Natural killer cell (primary cell): ENCODE data around the gene DOK3. TPM values are rescaled to one million over a fixed set of nuclear protein-coding genes. Genes with fewer than 3 reads are reported as not detected.
"Not testable (repeated sequence)": the region's sequence is repeated elsewhere in the genome, so short reads cannot be mapped to it uniquely, and the experiment has no call there.

Source experiments
- ATAC-seq, 3 donors: fragments of 150-1000 bp in 2 of 3; fragments of 200-7000 bp in 1 of 3; cut with Tn5 transposase; 1 replicate in 1 of 3; 2 replicates in 2 of 3; pipeline ENCODE4 v1.10.0; 2021; ENCODE audit warnings: mild to moderate bottlenecking in 2 of 3, moderate library complexity in 2 of 3
- DNase-seq, 2 donors: peaks; one replicate each; pipeline versions ENCODE4 v3.0.0 to v3.0.0-alpha.2; 2013 to 2021; ENCODE audit warnings: mixed read lengths in 1 of 2
- H3K27ac ChIP-seq: one replicate; pipeline ENCODE4 v1.5.1; 2013; ENCODE audit warnings: mild to moderate bottlenecking, low read length
- H3K27me3 ChIP-seq: one replicate; pipeline ENCODE4 v1.6.1; 2013; ENCODE audit warnings: low read length; ENCODE audit not compliant: control insufficient read depth, insufficient read depth
- H3K36me3 ChIP-seq: one replicate; pipeline ENCODE4 v1.6.1; 2013; ENCODE audit warnings: low read length; ENCODE audit not compliant: control insufficient read depth, insufficient read depth
- H3K4me1 ChIP-seq: one replicate; pipeline ENCODE4 v1.6.1; 2013; ENCODE audit warnings: low read length; ENCODE audit not compliant: control insufficient read depth, insufficient read depth
- H3K4me3 ChIP-seq: one replicate; pipeline ENCODE4 v1.5.1; 2013; ENCODE audit warnings: low read length
- H3K9me3 ChIP-seq: one replicate; pipeline ENCODE4 v1.6.1; 2013; ENCODE audit warnings: low read length; ENCODE audit not compliant: control insufficient read depth, insufficient read depth
- H3K27ac Mint-ChIP-seq, 2 donors: one replicate each; pipeline ENCODE4 v1.8.0; 2022; ENCODE audit warnings: mild to moderate bottlenecking in 2 of 2, mixed read lengths in 2 of 2, moderate library complexity in 1 of 2
- H3K27me3 Mint-ChIP-seq, 2 donors: one replicate each; pipeline ENCODE4 v1.8.0; 2022; ENCODE audit warnings: low read depth in 2 of 2, mixed read lengths in 2 of 2
- H3K36me3 Mint-ChIP-seq: one replicate; pipeline ENCODE4 v1.8.0; 2022; ENCODE audit warnings: mixed read lengths
- H3K4me1 Mint-ChIP-seq, 2 donors: one replicate each; pipeline ENCODE4 v1.8.0; 2022; ENCODE audit warnings: mixed read lengths in 2 of 2
- H3K4me3 Mint-ChIP-seq: one replicate; pipeline ENCODE4 v1.8.0; 2022; ENCODE audit warnings: mild to moderate bottlenecking, moderate library complexity, mixed read lengths
- H3K9me3 Mint-ChIP-seq, 2 donors: one replicate each; pipeline ENCODE4 v1.8.0; 2022; ENCODE audit warnings: mixed read lengths in 2 of 2
- CTCF ChIP-seq: fragments of 200-600 bp; IDR thresholded peaks from one replicate; pipeline ENCODE4 v1.8.0; 2022; ENCODE audit warnings: antibody characterized with exemption
- WGBS: methylation state at CpG from one replicate; pipeline ENCODE4 v1.1.7; 2013; ENCODE audit warnings: missing lambda C conversion rate; ENCODE audit not compliant: insufficient coverage; 5-methylcytosine and 5-hydroxymethylcytosine counted together
- intact Hi-C: fragments of 100-400 bp; cut with micrococcal nuclease; formaldehyde crosslinking; loops from one replicate; pipeline ENCODE4 v1.14.2; 2022
- total RNA-seq, 4 donors: library from RNA; stranded (reverse); fragments of 120-200 nt in 1 of 4; gene quantifications; one replicate each; pipeline versions ENCODE4 v1.2.3 to v1.2.4, GENCODE V29; 2013 to 2022

The DOK3 gene
- total RNA-seq, 3 donors from 2014 or later (not counting 1 experiment from before 2014, with no cell fraction given) = 3.5 to 19.8 (median 9.1) TPM

DNA sequence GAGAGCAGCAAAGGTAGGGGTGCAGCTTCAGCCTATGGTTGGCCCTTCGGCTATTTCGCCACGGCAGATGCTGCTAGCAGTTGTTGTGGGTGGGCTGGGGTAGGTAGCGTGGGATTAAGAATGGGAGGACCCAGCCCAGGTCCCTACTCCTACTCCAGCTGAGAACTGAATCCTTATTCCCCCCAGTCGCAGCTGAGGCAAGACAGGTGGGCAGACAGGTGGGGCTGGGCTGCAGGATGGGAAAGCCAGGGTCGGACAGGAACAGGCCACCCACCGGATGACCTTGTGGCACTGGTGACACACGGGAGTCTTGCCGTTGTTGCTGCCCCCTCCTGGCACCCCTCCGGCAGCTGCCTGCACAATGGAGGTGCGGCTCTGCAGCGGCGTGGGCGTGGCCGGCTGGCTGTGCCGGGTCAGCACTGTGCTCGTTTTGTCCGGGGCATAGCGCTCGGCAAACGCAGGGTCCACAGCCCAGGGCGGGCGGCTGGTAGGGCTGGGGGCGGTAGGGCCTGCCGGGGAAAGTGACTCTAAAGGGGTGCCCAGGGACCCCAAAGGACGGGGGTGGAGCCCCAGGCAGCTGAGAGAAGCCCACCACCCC lies 20.4 kb downstream of the DOK3 start:
- Histone ChIP-seq H3K9me3 (no peaks in the 10 kb centered on the region), H3K36me3 (no peaks in the 10 kb centered on the region), H3K4me1 (peaks cover 15% of the 10 kb centered on the region), H3K27ac (no peak overlapping the region), H3K4me3 (no peak overlapping the region), H3K27me3 (no peaks in the 10 kb centered on the region)
- 92% methylated on average over 25 of the region's 26 CpGs for WGBS
- Mint-ChIP-seq H3K4me1 (peaks cover 0 to 16% of the 10 kb centered on the region in 2 donors), H3K27ac (no peak overlapping the region), H3K36me3 (no peaks in the 10 kb centered on the region), H3K27me3 (peaks cover 0 to 4% of the 10 kb centered on the region in 2 donors), H3K4me3 (no peak overlapping the region), H3K9me3 (no peaks in the 10 kb centered on the region)
- ATAC-seq = no peak
- TF ChIP-seq CTCF = no peak
- intact Hi-C loops = no loop called here
- DNase-seq = no peak

- DNase-seq = no peak
- Mint-ChIP-seq H3K27me3 (peaks cover 0 to 4% of the 10 kb centered on the region in 2 donors), H3K4me1 (peaks cover 0 to 9% of the 10 kb centered on the region in 2 donors), H3K9me3 (no peaks in the 10 kb centered on the region), H3K4me3 (no peak overlapping the region), H3K36me3 (no peaks in the 10 kb centered on the region), H3K27ac (no peak overlapping the region)
- no peak for TF ChIP-seq CTCF
- Histone ChIP-seq H3K27me3 (no peaks in the 10 kb centered on the region), H3K4me1 (peaks cover 2% of the 10 kb centered on the region), H3K27ac (no peak overlapping the region), H3K4me3 (no peak overlapping the region), H3K36me3 (no peaks in the 10 kb centered on the region), H3K9me3 (no peaks in the 10 kb centered on the region)
- ATAC-seq = no peak
- intact Hi-C loops = no loop called here
- WGBS = 94% methylated on average over 15 of the region's 15 CpGs
Measured at GRCh38 chr5:177487975-177488374, 21.7 kb downstream of the DOK3 start.

- Mint-ChIP-seq H3K4me3 (no peak overlapping the region), H3K4me1 (peaks cover 0 to 5% of the 10 kb centered on the region in 2 donors), H3K27me3 (peaks cover 0 to 4% of the 10 kb centered on the region in 2 donors), H3K36me3 (no peaks in the 10 kb centered on the region), H3K9me3 (no peaks in the 10 kb centered on the region), H3K27ac (no peak overlapping the region)
- Histone ChIP-seq H3K4me3 (no peak overlapping the region), H3K9me3 (no peaks in the 10 kb centered on the region), H3K27ac (no peak overlapping the region), H3K4me1 (no peaks in the 10 kb centered on the region), H3K36me3 (no peaks in the 10 kb centered on the region), H3K27me3 (no peaks in the 10 kb centered on the region)
- no peak for TF ChIP-seq CTCF
- WGBS = 91% methylated on average over 8 of the region's 8 CpGs
- no peak for ATAC-seq
- intact Hi-C loops = no loop called here
- DNase-seq = no peak
Measured at GRCh38 chr5:177487144-177487543, 22.5 kb downstream of the DOK3 start.

GRCh38 chr5:177486256-177486655 lies 23.4 kb downstream of the DOK3 start:
- peaks cover 0 to 4% of the 10 kb centered on the region in 2 donors for H3K27me3 Mint-ChIP-seq
- H3K9me3 ChIP-seq = no peaks in the 10 kb centered on the region
- DNase-seq (no peak), ATAC-seq (no peak)
- no peak overlapping the region for H3K4me3 ChIP-seq
- no peaks in the 10 kb centered on the region for H3K4me1 ChIP-seq
- H3K4me1 Mint-ChIP-seq = peaks cover 0 to 5% of the 10 kb centered on the region in 2 donors
- no peak overlapping the region for H3K27ac Mint-ChIP-seq
- H3K27ac ChIP-seq = no peak overlapping the region
- intact Hi-C loops = no loop called here
- no peaks in the 10 kb centered on the region for H3K27me3 ChIP-seq
- no peaks in the 10 kb centered on the region for H3K36me3 Mint-ChIP-seq
- H3K36me3 ChIP-seq = no peaks in the 10 kb centered on the region
- H3K9me3 Mint-ChIP-seq = no peaks in the 10 kb centered on the region
- 95% methylated on average over 3 of the region's 3 CpGs for WGBS
- H3K4me3 Mint-ChIP-seq = no peak overlapping the region
- no peak for TF ChIP-seq CTCF

DNA sequence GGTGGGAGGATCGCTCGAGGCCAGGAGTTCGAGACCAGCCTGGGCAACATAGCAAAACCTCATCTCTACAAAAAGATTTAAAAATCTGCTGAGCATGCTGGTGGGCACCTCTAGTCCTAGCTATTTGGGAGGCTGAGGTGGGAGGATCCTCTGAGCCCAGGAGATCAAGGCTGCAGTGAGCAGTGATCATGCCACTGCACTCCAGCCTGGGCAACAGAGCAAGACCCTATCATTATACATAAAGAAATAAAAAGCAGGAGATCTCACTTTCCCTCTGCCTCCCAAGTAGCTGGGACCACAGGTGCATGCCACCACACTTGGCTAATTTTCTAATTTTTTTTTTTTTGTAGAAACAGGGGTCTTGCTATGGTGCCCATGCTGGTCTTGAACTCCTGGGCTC lies 23.9 kb downstream of the DOK3 start:
- DNase-seq, intact Hi-C loops, H3K4me1 ChIP-seq, ATAC-seq, H3K27me3 ChIP-seq, H3K27me3 Mint-ChIP-seq, H3K4me3 Mint-ChIP-seq, H3K36me3 ChIP-seq, H3K27ac Mint-ChIP-seq, H3K27ac ChIP-seq, H3K4me1 Mint-ChIP-seq, H3K36me3 Mint-ChIP-seq, H3K9me3 ChIP-seq, H3K4me3 ChIP-seq, H3K9me3 Mint-ChIP-seq: not testable (repeated sequence)
- 100% methylated on average over 2 of the region's 3 CpGs for WGBS
